Spleen (tissue), 7 donors: ENCODE results near the gene HADHA.

Experiments used
- CTCF ChIP-seq, 11 experiments: fragments of 200-600 bp in 7 of 11; fragments of 450-650 bp in 4 of 11; sonication (generic) in 4 of 11; IDR thresholded peaks in 8 of 11; conservative IDR thresholded peaks in 3 of 11; 1 replicate in 7 of 11; 2 replicates in 4 of 11; pipeline versions ENCODE4 v1.4.0 to v1.8.0; 2016 to 2021; ENCODE audit warnings: antibody characterized with exemption in 11 of 11, inconsistent platforms in 4 of 11, mild to moderate bottlenecking in 1 of 11
- POLR2A ChIP-seq, 3 donors: fragments of 450-650 bp; IDR thresholded peaks; one replicate each; pipeline ENCODE4 v1.5.1; 2017; ENCODE audit warnings: antibody characterized with exemption in 3 of 3, mild to moderate bottlenecking in 1 of 3
- POLR2AphosphoS5 ChIP-seq, 3 donors: sonication (generic); formaldehyde crosslinking; IDR thresholded peaks; one replicate each; pipeline ENCODE4 v1.5.1; 2017; ENCODE audit warnings: antibody characterized with exemption in 3 of 3
- donor health status: DM: no; HTN: no; CAD: no; lungs with moderate emphysema.
- donor health status: DM: no; HTN: no; CAD: no.
- donor health status: DM: no; HTN: no; CAD: no.

- TF ChIP-seq CTCF (IDR thresholded peaks at IDR 0.05 in 8 of 11, conservative IDR thresholded peaks at IDR 0.05 in 3 of 11): no peak
- no peak for TF ChIP-seq POLR2A (IDR thresholded peaks at IDR 0.05)
- TF ChIP-seq POLR2AphosphoS5 (IDR thresholded peaks at IDR 0.05): no peak
These were observed 7.5 kb upstream of the HADHA start for GRCh38 chr2:26251893-26252292.
